Gastroesophageal sphincter (tissue), 4 donors: ENCODE data around the gene SMIM10. TPM values are rescaled to one million over a fixed set of nuclear protein-coding genes. Genes with fewer than 3 reads are reported as not detected.
A peak's percentile ranks its signal among the peaks of the same experiment; 100 is the strongest.

Source experiments
- ATAC-seq: fragments of 150-250 bp; one replicate; pipeline ENCODE4 v1.9.1; 2016; ENCODE audit warnings: mild to moderate bottlenecking, moderate library complexity
- H3K27ac ChIP-seq, 4 donors: fragments of 200-600 bp; sonication (generic) in 3 of 4; 1 replicate in 3 of 4; 2 replicates in 1 of 4; pipeline ENCODE4 v1.5.1; 2016 to 2019
- H3K27me3 ChIP-seq: fragments of 200-600 bp; sonication (generic); one replicate; pipeline ENCODE4 v1.5.1; 2019
- H3K36me3 ChIP-seq, 2 donors: fragments of 200-600 bp; sonication (generic); one replicate each; pipeline ENCODE4 v1.5.1; 2019; ENCODE audit warnings: control low read depth in 1 of 2
- H3K4me1 ChIP-seq, 3 donors: fragments of 200-600 bp; sonication (generic); 1 replicate in 2 of 3; 2 replicates in 1 of 3; pipeline ENCODE4 v1.5.1; 2016 to 2019; ENCODE audit warnings: control low read depth in 2 of 3
- H3K4me3 ChIP-seq, 2 donors: fragments of 200-600 bp; sonication (generic); one replicate each; pipeline ENCODE4 v1.5.1; 2019; ENCODE audit warnings: mild to moderate bottlenecking in 1 of 2, moderate library complexity in 1 of 2
- H3K9me3 ChIP-seq, 3 donors: fragments of 200-600 bp; sonication (generic); one replicate each; pipeline ENCODE4 v1.5.1; 2017 to 2019; ENCODE audit warnings: control low read depth in 2 of 3
- CTCF ChIP-seq, 4 experiments: fragments of 200-600 bp in 2 of 4; fragments of 450-650 bp in 2 of 4; sonication (generic) in 1 of 4; IDR thresholded peaks; one replicate each; pipeline ENCODE4 v1.5.1; 2017 to 2019; ENCODE audit warnings: antibody characterized with exemption in 4 of 4, mild to moderate bottlenecking in 2 of 4, moderate library complexity in 2 of 4
- EP300 ChIP-seq: sonication (generic); formaldehyde crosslinking; IDR thresholded peaks from one replicate; pipeline ENCODE4 v1.6.1; 2017; ENCODE audit warnings: antibody characterized with exemption, mild to moderate bottlenecking
- POLR2A ChIP-seq, 2 donors: fragments of 450-650 bp; IDR thresholded peaks; one replicate each; pipeline ENCODE4 v1.6.1; 2017; ENCODE audit warnings: antibody characterized with exemption in 2 of 2, mild to moderate bottlenecking in 2 of 2, moderate library complexity in 1 of 2
- POLR2AphosphoS5 ChIP-seq: sonication (generic); formaldehyde crosslinking; IDR thresholded peaks from one replicate; pipeline ENCODE4 v1.6.1; 2017; ENCODE audit warnings: antibody characterized with exemption
- WGBS, 2 donors: methylation state at CpG; one replicate each; pipeline ENCODE4 v1.1.5; 2018; ENCODE audit warnings: low coverage in 1 of 2; 5-methylcytosine and 5-hydroxymethylcytosine counted together
- total RNA-seq, 4 donors: library from RNA; depleted of rRNA; stranded (reverse); fragments of >200 nt; gene quantifications; one replicate each; pipeline ENCODE4 v1.1.0, GENCODE V29; 2016

The SMIM10 gene
- total RNA-seq, 4 donors from 2014 or later = 4.7 to 18.2 (median 10.1) TPM

DNA sequence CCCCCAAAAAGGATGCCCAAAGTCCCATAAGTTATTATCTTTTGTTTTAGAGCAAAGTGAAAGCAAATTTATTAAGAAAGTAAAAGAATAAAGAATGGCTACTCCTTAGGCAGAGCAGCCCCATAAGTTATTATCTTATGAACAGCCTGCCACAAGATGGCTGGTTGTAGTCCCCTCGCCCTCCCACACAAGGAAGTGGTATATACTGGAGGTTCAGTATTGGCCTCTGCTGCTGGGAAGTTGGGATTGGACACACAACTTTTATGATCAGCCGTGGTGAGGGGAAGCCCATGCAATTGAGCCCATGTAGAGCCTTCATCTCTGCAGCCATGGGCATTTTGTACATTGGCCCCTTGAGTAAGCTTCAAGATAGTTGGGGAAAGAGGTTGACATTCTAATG lies 8.0 kb upstream of the SMIM10 start:
- H3K36me3 ChIP-seq = no peaks in the 10 kb centered on the region
- WGBS, 2 donors = no CpG with 5 or more reads among the region's 2 CpGs
- no peak for ATAC-seq
- H3K4me3 ChIP-seq = no peak overlapping the region
- H3K4me1 ChIP-seq = no peaks in the 10 kb centered on the region
- TF ChIP-seq POLR2A (IDR thresholded peaks at IDR 0.05) (no peak), CTCF (IDR thresholded peaks at IDR 0.05) (no peak)
- H3K9me3 ChIP-seq = no peaks in the 10 kb centered on the region
- no peaks in the 10 kb centered on the region for H3K27me3 ChIP-seq
- no peak overlapping the region for H3K27ac ChIP-seq

GRCh38 chrX:134985479-134985878 lies 5.3 kb upstream of the SMIM10 start:
- ATAC-seq = no peak
- TF ChIP-seq POLR2A (IDR thresholded peaks at IDR 0.05) = no peak
- Histone ChIP-seq H3K27ac (no peak overlapping the region), H3K27me3 (no peaks in the 10 kb centered on the region), H3K4me3 (no peak overlapping the region), H3K4me1 (no peaks in the 10 kb centered on the region), H3K9me3 (no peaks in the 10 kb centered on the region), H3K36me3 (no peaks in the 10 kb centered on the region)
- 60% methylated on average over 1 of the region's 4 CpGs; no CpG with 5 or more reads in 1 of the 2 donors for WGBS, 2 donors

DNA sequence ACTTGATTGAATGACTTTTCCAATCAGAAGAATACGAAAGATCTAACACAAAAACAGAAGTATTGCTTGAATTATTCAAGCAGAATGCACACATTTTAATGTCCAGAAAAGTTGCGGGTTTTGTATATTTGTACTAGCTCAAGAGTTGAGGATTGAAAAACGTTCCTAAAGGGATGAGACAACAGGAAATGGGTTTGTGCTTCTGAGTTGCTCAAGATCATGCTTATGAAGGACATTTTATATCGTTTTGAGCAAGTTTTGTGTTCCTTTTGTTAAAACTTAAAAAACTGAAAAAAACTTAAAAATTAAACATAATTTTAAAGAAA lies 353 bp upstream of the SMIM10 start:
- H3K27ac ChIP-seq = peak overlapping the region in 2 of 4 donors; percentile 66 to 78
- H3K27me3 ChIP-seq = no peaks in the 10 kb centered on the region
- ATAC-seq = peak; percentile 31
- peak overlapping the region; percentile 58 to 81 for H3K4me3 ChIP-seq
- peaks cover 0 to 10% (median 0%) of the 10 kb centered on the region in 3 donors for H3K4me1 ChIP-seq
- WGBS, 2 donors = 42 to 45% methylated on average over 4 of the region's 4 CpGs
- no peak for TF ChIP-seq EP300
- TF ChIP-seq POLR2AphosphoS5 = no peak
- TF ChIP-seq POLR2A (IDR thresholded peaks at IDR 0.05) = no peak
- TF ChIP-seq CTCF (IDR thresholded peaks at IDR 0.05) = no peak
- H3K36me3 ChIP-seq = no peaks in the 10 kb centered on the region
- no peaks in the 10 kb centered on the region for H3K9me3 ChIP-seq

DNA sequence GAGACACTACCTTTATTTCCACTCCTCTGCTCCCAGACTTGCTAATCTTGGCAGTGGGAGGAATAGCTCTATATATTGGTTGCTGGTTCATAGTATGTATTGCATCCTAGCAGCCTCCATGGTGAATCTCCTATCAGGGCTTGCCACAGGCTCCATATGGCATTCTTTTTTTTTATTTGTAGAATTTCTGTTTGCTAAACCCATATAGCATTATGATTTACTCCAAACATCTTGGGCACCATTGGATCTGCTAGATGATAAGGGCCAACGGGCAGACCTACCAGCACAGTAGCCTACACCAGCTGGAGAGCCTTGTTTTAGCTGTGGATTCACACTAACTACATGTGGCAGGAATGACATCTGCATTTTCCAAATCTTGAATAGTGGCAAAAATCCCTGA lies 6.9 kb downstream of the SMIM10 start:
- Histone ChIP-seq H3K4me1 (peaks cover 0 to 13% (median 0%) of the 10 kb centered on the region in 3 donors), H3K27me3 (no peaks in the 10 kb centered on the region), H3K27ac (no peak overlapping the region), H3K9me3 (no peaks in the 10 kb centered on the region), H3K36me3 (no peaks in the 10 kb centered on the region), H3K4me3 (no peak overlapping the region)
- no peak for TF ChIP-seq POLR2A (IDR thresholded peaks at IDR 0.05)
- TF ChIP-seq EP300 = no peak
- no peak for TF ChIP-seq POLR2AphosphoS5
- no peak for TF ChIP-seq CTCF (IDR thresholded peaks at IDR 0.05)
- WGBS, 2 donors = 43 to 100% methylated on average over 1 of the region's 1 CpG
- ATAC-seq = no peak

DNA sequence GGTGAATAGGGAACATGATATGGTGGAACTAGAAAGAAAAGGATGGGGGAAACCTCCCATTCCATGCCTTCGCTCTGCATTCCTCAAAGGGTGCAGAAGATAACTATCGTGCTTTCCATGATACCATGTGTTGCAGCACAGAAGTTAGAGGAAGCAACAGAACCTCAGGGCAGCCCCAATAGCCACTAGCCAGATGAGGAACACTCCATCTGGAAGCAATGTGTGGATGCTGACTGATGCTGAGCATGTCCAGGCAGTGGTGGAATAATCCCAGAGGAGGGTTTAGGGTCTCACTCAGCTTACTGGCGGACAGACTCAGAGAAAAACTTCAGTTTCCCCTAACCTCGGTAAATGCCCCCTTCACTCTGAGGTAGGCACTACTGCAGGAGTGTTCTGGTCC lies 7.5 kb downstream of the SMIM10 start:
- Histone ChIP-seq H3K4me3 (no peak overlapping the region), H3K27ac (no peak overlapping the region), H3K9me3 (no peaks in the 10 kb centered on the region), H3K4me1 (peaks cover 0 to 13% (median 0%) of the 10 kb centered on the region in 3 donors), H3K36me3 (no peaks in the 10 kb centered on the region), H3K27me3 (no peaks in the 10 kb centered on the region)
- ATAC-seq = no peak
- WGBS, 2 donors = 100% methylated on average over 2 of the region's 4 CpGs; no CpG with 5 or more reads in 1 of the 2 donors
- TF ChIP-seq EP300 (no peak), POLR2AphosphoS5 (no peak), POLR2A (IDR thresholded peaks at IDR 0.05) (no peak), CTCF (IDR thresholded peaks at IDR 0.05) (no peak)

DNA sequence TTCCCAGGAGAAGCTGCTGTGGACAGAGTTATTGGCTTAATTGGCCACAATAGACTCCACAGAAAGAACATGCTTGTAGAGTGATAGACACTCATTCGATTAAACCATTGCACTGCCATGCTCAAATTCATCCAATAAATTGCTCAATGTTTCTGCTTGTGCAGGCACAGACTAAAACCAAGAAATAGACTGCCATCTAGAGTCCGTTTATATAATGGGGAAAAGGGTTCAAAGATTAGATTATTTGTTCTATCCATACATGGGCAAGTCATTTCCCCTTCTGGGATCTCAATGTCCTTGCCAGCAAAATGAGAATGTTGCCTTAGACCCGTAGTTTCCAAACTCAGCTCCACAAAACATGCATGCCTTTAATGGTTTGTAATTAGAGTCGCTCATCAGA lies 8.7 kb downstream of the SMIM10 start:
- TF ChIP-seq CTCF (IDR thresholded peaks at IDR 0.05) (peak; percentile 16 to 58 (median 35)), POLR2AphosphoS5 (no peak), EP300 (no peak), POLR2A (IDR thresholded peaks at IDR 0.05) (no peak)
- H3K27ac ChIP-seq = peak overlapping the region in 3 of 4 donors; percentile 43 to 55 (median 48)
- H3K27me3 ChIP-seq = no peaks in the 10 kb centered on the region
- H3K36me3 ChIP-seq = no peaks in the 10 kb centered on the region
- no peaks in the 10 kb centered on the region for H3K9me3 ChIP-seq
- 7 to 14% methylated on average over 2 to 3 of the region's 4 CpGs for WGBS, 2 donors
- peaks cover 0 to 13% (median 0%) of the 10 kb centered on the region in 3 donors for H3K4me1 ChIP-seq
- H3K4me3 ChIP-seq = no peak overlapping the region
- ATAC-seq = peak; percentile 17
